ENCODE measurements around the gene U2AF2.
A peak's percentile ranks its signal among the peaks of the same experiment; 100 is the strongest.

The U2AF2 gene

GRCh38 chr19:55622242-55622969, 32.4 kb upstream of the U2AF2 start:
- no peak for DNase-seq

- DNase-seq, result no peak
These were observed 31.7 kb upstream of the U2AF2 start for GRCh38 chr19:55623130-55623529.

- DNase-seq, result no peak
These were observed 31.3 kb upstream of the U2AF2 start for GRCh38 chr19:55623561-55623960.

- DNase-seq, result peak; percentile 89
These were observed 30.5 kb upstream of the U2AF2 start, which contains the start of gene ZNF784 for GRCh38 chr19:55624109-55625003. Gene ZNF784 (minus strand): TSS chr19:55624566. CDS start chr19:55624561, 5 bp downstream.

GRCh38 chr19:55625004-55625326, 29.9 kb upstream of the U2AF2 start:
- DNase-seq, result no peak

- peak; percentile 44 for DNase-seq
These were observed 28.5 kb upstream of the U2AF2 start for GRCh38 chr19:55626350-55626749.

- peak; percentile 71 for DNase-seq
These were observed 22.4 kb upstream of the U2AF2 start for GRCh38 chr19:55632463-55632834.

- DNase-seq, result no peak
These were observed 21.0 kb upstream of the U2AF2 start for GRCh38 chr19:55633861-55634260.

- no peak for DNase-seq
These were observed 19.5 kb upstream of the U2AF2 start for GRCh38 chr19:55635334-55635717.

- no peak for DNase-seq
These were observed 18.9 kb upstream of the U2AF2 start for GRCh38 chr19:55635856-55636440.

GRCh38 chr19:55636723-55637122, 18.1 kb upstream of the U2AF2 start:
- DNase-seq, result no peak

GRCh38 chr19:55637534-55637933, 17.3 kb upstream of the U2AF2 start:
- DNase-seq, result no peak

GRCh38 chr19:55638864-55639359, 15.9 kb upstream of the U2AF2 start:
- DNase-seq, result peak; percentile 40

GRCh38 chr19:55640043-55640576, 14.7 kb upstream of the U2AF2 start:
- peak; percentile 73 for DNase-seq

GRCh38 chr19:55640577-55641425, 14.0 kb upstream of the U2AF2 start, which contains the start of gene ZNF580:
Gene ZNF580 (plus strand): TSS chr19:55641002. CDS start chr19:55642509, 1,507 bp downstream.
- DNase-seq, result peak; percentile 52

GRCh38 chr19:55641426-55642152, 13.2 kb upstream of the U2AF2 start:
- DNase-seq, result peak; percentile 38

- DNase-seq, result peak; percentile 15
These were observed 12.5 kb upstream of the U2AF2 start for GRCh38 chr19:55642153-55643002.

- DNase-seq, result peak; percentile 81
These were observed 11.6 kb upstream of the U2AF2 start, which contains the start of gene ZNF581 for GRCh38 chr19:55643003-55643886. Gene ZNF581 (plus strand): TSS chr19:55643649. CDS start chr19:55644572, 923 bp downstream.

- DNase-seq, result no peak
These were observed 11.0 kb upstream of the U2AF2 start for GRCh38 chr19:55643887-55644176.

All from stimulated activated naive CD4-positive, alpha-beta T cell treated with Interleukin-2 at 50 U/mL for 16 hours (primary cell).